ENCODE measurements around the gene ING4.

The ING4 gene

DNA sequence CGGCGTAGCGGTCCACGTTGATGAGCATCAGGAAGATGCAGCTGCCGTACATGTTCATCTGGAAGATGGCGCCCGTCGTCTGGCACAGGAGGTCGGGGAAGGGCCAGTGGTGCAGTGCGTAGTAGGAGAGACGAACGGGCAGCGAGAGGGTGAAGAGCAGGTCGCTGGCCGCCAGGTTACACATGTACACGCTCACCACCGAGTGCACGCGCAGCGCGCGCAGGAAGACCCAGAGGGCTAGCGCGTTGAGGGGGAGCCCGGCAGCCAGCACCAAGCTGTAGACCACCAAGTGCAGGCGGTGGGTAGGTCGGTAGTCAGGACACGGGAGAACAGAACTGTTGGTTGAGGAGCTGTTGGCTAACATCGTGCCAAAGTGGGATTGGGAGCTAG lies 42.0 kb downstream of the ING4 start:
- H3K23ac ChIP-seq (ENCODE audit: low read length in 2 of 2) = peak overlapping the region in 1 of 2 experiments; percentile 23
- no peak overlapping the region for H3K27ac ChIP-seq (ENCODE audit: low read length, poor library complexity, severe bottlenecking)
- peaks cover 9% of the 10 kb centered on the region for H3K4me1 ChIP-seq (ENCODE audit: control insufficient read depth, insufficient read depth, low read depth, low read length)
- H3K4me3 ChIP-seq (ENCODE audit: insufficient read depth in 1 of 2, low read depth in 1 of 2, low read length in 2 of 2) = peak overlapping the region; percentile 12 to 47
- H3K9me3 ChIP-seq (ENCODE audit: control insufficient read depth, low read length) = no peaks in the 10 kb centered on the region
- DNase-seq = no peak
- H3K9ac ChIP-seq (ENCODE audit: low read length) = no peak overlapping the region
- H3K4me2 ChIP-seq (ENCODE audit: low read length, poor library complexity, severe bottlenecking) = no peak overlapping the region
- H3K14ac ChIP-seq (ENCODE audit: low read length in 2 of 2) = peak overlapping the region in 1 of 2 experiments; percentile 64
- H3K18ac ChIP-seq (ENCODE audit: low read depth in 1 of 2, low read length in 2 of 2) = peak overlapping the region in 1 of 2 experiments; percentile 38
- peak overlapping the region in 1 of 2 experiments; percentile 38 for H2BK12ac ChIP-seq (ENCODE audit: low read length in 2 of 2)
- H3K36me3 ChIP-seq (ENCODE audit: control insufficient read depth in 1 of 2, insufficient read depth in 2 of 2, low read depth in 1 of 2, low read length in 2 of 2) = peaks cover 0 to 7% of the 10 kb centered on the region in 2 experiments
- WGBS = over 99% methylated on average over 29 of the region's 29 CpGs
- no peak overlapping the region for H2BK15ac ChIP-seq (ENCODE audit: low read depth, poor library complexity, severe bottlenecking)
- peak overlapping the region; percentile 43 for H4K91ac ChIP-seq (ENCODE audit: low read length)
- H3K4ac ChIP-seq (ENCODE audit: low read depth in 1 of 2, low read length in 2 of 2) = peak overlapping the region in 1 of 2 experiments; percentile 44
- no peaks in the 10 kb centered on the region for H3K79me1 ChIP-seq (replicated peaks; ENCODE audit: low read length, poor library complexity, severe bottlenecking)
- peak overlapping the region; percentile 81 for H2AFZ ChIP-seq (ENCODE audit: low read depth, low read length)
- H4K8ac ChIP-seq (ENCODE audit: low read length) = peak overlapping the region; percentile 76
- no peak overlapping the region for H2BK5ac ChIP-seq (ENCODE audit: low read depth, low read length, poor library complexity, severe bottlenecking)
- peaks cover 4 to 10% of the 10 kb centered on the region in 2 experiments for H3K27me3 ChIP-seq (ENCODE audit: control insufficient read depth in 1 of 2, insufficient read depth in 1 of 2, low read length in 2 of 2)
- no peak overlapping the region for H2BK120ac ChIP-seq (ENCODE audit: low read depth, low read length)
- H2AK5ac ChIP-seq (ENCODE audit: low read length, severe bottlenecking) = no peak overlapping the region

DNA sequence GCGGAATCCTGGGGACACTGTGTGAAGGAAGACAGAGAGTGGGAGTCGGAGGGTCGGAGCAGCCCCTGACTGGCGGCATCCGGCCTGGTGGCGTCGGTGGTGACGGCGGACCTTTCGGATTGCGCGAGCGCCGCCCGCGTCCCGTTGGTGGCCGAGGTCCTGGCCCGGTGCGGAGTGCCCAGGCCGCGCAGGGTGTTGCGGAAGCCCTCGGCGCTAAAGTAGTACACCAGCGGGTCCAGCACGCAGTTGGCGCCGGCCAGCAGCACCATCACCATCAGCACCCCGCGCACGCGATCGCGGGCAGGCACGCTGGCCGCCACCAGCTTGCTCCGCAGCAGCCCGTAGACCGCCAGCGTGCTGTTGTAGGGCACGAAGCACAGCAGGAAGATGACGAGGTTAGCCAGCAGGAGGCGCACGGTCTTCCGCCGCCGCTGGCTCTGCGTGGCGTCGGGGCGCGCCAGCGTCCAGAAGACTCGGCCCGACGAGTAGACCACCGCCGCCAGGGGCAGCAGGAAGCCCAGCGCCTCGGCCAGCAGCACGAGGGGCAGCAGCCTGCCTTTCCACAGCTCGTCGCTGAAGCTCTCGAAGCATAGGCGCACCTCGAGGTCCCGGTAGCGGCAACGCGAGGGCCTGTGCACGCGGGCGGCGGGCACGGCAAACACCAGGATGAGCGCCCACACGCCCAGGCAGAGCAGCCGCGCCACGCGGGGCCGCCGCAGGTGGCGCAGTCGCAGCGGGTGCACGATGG lies 42.6 kb downstream of the ING4 start:
- no peak overlapping the region for H2AK5ac ChIP-seq (ENCODE audit: low read length, severe bottlenecking)
- H4K8ac ChIP-seq (ENCODE audit: low read length) = peak overlapping the region; percentile 76
- peaks cover 0 to 7% of the 10 kb centered on the region in 2 experiments for H3K36me3 ChIP-seq (ENCODE audit: control insufficient read depth in 1 of 2, insufficient read depth in 2 of 2, low read depth in 1 of 2, low read length in 2 of 2)
- peak overlapping the region in 1 of 2 experiments; percentile 23 for H3K23ac ChIP-seq (ENCODE audit: low read length in 2 of 2)
- H3K27ac ChIP-seq (ENCODE audit: low read length, poor library complexity, severe bottlenecking) = no peak overlapping the region
- peak overlapping the region; percentile 12 to 47 for H3K4me3 ChIP-seq (ENCODE audit: insufficient read depth in 1 of 2, low read depth in 1 of 2, low read length in 2 of 2)
- peak overlapping the region; percentile 81 for H2AFZ ChIP-seq (ENCODE audit: low read depth, low read length)
- peaks cover 9% of the 10 kb centered on the region for H3K4me1 ChIP-seq (ENCODE audit: control insufficient read depth, insufficient read depth, low read depth, low read length)
- H3K4ac ChIP-seq (ENCODE audit: low read depth in 1 of 2, low read length in 2 of 2) = peak overlapping the region in 1 of 2 experiments; percentile 44
- peak overlapping the region in 1 of 2 experiments; percentile 38 for H2BK12ac ChIP-seq (ENCODE audit: low read length in 2 of 2)
- H3K4me2 ChIP-seq (ENCODE audit: low read length, poor library complexity, severe bottlenecking) = no peak overlapping the region
- WGBS = 45% methylated on average over 88 of the region's 88 CpGs
- peak overlapping the region; percentile 43 for H4K91ac ChIP-seq (ENCODE audit: low read length)
- H2BK120ac ChIP-seq (ENCODE audit: low read depth, low read length) = no peak overlapping the region
- peak overlapping the region in 1 of 2 experiments; percentile 75 for H3K14ac ChIP-seq (ENCODE audit: low read length in 2 of 2)
- no peak overlapping the region for H2BK5ac ChIP-seq (ENCODE audit: low read depth, low read length, poor library complexity, severe bottlenecking)
- no peak overlapping the region for H3K9ac ChIP-seq (ENCODE audit: low read length)
- peaks cover 4 to 10% of the 10 kb centered on the region in 2 experiments for H3K27me3 ChIP-seq (ENCODE audit: control insufficient read depth in 1 of 2, insufficient read depth in 1 of 2, low read length in 2 of 2)
- H3K18ac ChIP-seq (ENCODE audit: low read depth in 1 of 2, low read length in 2 of 2) = peak overlapping the region in 1 of 2 experiments; percentile 65
- no peaks in the 10 kb centered on the region for H3K79me1 ChIP-seq (replicated peaks; ENCODE audit: low read length, poor library complexity, severe bottlenecking)
- no peaks in the 10 kb centered on the region for H3K9me3 ChIP-seq (ENCODE audit: control insufficient read depth, low read length)
- DNase-seq = peak; percentile 40
- H2BK15ac ChIP-seq (ENCODE audit: low read depth, poor library complexity, severe bottlenecking) = no peak overlapping the region

DNA sequence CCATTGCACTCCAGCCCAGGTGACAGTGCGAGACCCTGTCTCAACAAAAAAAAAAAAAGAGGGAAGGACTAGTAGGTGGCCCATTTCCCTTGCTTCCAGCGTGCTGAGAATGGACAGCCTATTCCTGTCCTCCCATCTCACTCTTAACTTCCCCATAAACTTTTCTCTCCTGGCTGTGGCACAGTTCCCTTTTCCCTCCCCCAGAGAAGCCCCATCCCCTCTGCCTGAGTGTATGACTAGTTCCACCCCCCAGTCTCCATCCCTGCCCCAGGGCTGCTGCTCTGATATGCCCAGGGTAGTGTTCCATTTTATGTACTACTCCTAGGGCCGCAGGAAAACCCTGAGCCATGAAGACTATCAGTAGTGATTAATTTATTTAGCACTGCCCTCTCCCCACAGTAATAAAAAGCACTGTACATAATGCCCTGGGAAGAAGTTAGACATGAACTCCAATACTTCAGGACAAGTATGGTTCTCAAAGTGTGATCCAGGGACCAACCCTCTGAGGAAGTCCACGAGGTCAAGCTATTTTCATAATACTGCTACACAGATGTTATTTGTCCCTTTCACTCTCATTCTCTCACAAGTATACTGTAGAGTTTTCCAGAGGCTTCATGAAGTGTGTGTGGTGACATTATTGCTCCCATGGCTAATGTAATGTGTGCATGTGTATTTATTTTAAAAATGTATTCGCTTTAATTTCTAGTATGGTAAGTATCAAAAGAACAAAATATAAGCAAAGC lies 44.3 kb downstream of the ING4 start:
- H3K18ac ChIP-seq (ENCODE audit: low read depth in 1 of 2, low read length in 2 of 2) = no peak overlapping the region
- no peak overlapping the region for H3K9ac ChIP-seq (ENCODE audit: low read length)
- no peak overlapping the region for H2BK120ac ChIP-seq (ENCODE audit: low read depth, low read length)
- H4K8ac ChIP-seq (ENCODE audit: low read length) = no peak overlapping the region
- peaks cover 16% of the 10 kb centered on the region for H3K4me1 ChIP-seq (ENCODE audit: control insufficient read depth, insufficient read depth, low read depth, low read length)
- no peak for DNase-seq
- H2BK15ac ChIP-seq (ENCODE audit: low read depth, poor library complexity, severe bottlenecking) = no peak overlapping the region
- no peak overlapping the region for H2BK5ac ChIP-seq (ENCODE audit: low read depth, low read length, poor library complexity, severe bottlenecking)
- H3K4ac ChIP-seq (ENCODE audit: low read depth in 1 of 2, low read length in 2 of 2) = no peak overlapping the region
- no peak overlapping the region for H3K14ac ChIP-seq (ENCODE audit: low read length in 2 of 2)
- H3K36me3 ChIP-seq (ENCODE audit: control insufficient read depth in 1 of 2, insufficient read depth in 2 of 2, low read depth in 1 of 2, low read length in 2 of 2) = peaks cover 0 to 7% of the 10 kb centered on the region in 2 experiments
- H2AK5ac ChIP-seq (ENCODE audit: low read length, severe bottlenecking) = no peak overlapping the region
- H3K23ac ChIP-seq (ENCODE audit: low read length in 2 of 2) = no peak overlapping the region
- no peaks in the 10 kb centered on the region for H3K9me3 ChIP-seq (ENCODE audit: control insufficient read depth, low read length)
- no peak overlapping the region for H2BK12ac ChIP-seq (ENCODE audit: low read length in 2 of 2)
- H2AFZ ChIP-seq (ENCODE audit: low read depth, low read length) = no peak overlapping the region
- 63% methylated on average over 2 of the region's 5 CpGs for WGBS
- no peak overlapping the region for H3K4me2 ChIP-seq (ENCODE audit: low read length, poor library complexity, severe bottlenecking)
- H3K27me3 ChIP-seq (ENCODE audit: control insufficient read depth in 1 of 2, insufficient read depth in 1 of 2, low read length in 2 of 2) = peaks cover 4 to 10% of the 10 kb centered on the region in 2 experiments
- no peak overlapping the region for H3K27ac ChIP-seq (ENCODE audit: low read length, poor library complexity, severe bottlenecking)
- H3K4me3 ChIP-seq (ENCODE audit: insufficient read depth in 1 of 2, low read depth in 1 of 2, low read length in 2 of 2) = no peak overlapping the region
- H3K79me1 ChIP-seq (replicated peaks; ENCODE audit: low read length, poor library complexity, severe bottlenecking) = no peaks in the 10 kb centered on the region
- no peak overlapping the region for H4K91ac ChIP-seq (ENCODE audit: low read length)

DNA sequence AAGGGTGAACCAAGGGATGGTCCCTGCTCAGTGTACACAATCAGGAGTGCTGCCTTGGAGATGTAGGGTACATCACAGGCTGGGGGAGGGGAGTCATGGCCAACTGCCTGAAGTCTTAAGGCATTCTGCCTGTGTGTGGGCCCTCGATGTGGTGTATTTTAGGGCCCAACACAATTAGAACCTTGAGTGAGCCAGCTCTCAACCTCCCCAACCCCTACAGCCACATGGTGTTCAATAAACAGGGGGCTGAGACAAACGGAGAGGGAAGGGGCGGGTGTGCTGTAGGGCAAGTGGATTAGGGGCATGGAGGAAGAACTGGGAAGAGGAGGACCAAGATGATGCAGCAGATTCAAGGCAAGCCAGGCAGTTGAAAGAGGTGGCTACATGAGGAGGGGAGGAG lies 47.1 kb downstream of the ING4 start:
- Histone ChIP-seq H4K8ac (ENCODE audit: low read length) (peak overlapping the region; percentile 12), H2BK120ac (ENCODE audit: low read depth, low read length) (peak overlapping the region; percentile 52), H3K4me3 (ENCODE audit: insufficient read depth in 1 of 2, low read depth in 1 of 2, low read length in 2 of 2) (no peak overlapping the region), H2BK15ac (ENCODE audit: low read depth, poor library complexity, severe bottlenecking) (peak overlapping the region; percentile 60), H3K27ac (ENCODE audit: low read length, poor library complexity, severe bottlenecking) (no peak overlapping the region), H3K9ac (ENCODE audit: low read length) (no peak overlapping the region), H3K9me3 (ENCODE audit: control insufficient read depth, low read length) (no peaks in the 10 kb centered on the region), H3K27me3 (ENCODE audit: control insufficient read depth in 1 of 2, insufficient read depth in 1 of 2, low read length in 2 of 2) (peaks cover 0 to 5% of the 10 kb centered on the region in 2 experiments), H2BK12ac (ENCODE audit: low read length in 2 of 2) (peak overlapping the region; percentile 8 to 76), H3K23ac (ENCODE audit: low read length in 2 of 2) (no peak overlapping the region), H2AFZ (ENCODE audit: low read depth, low read length) (no peak overlapping the region), H3K4me1 (ENCODE audit: control insufficient read depth, insufficient read depth, low read depth, low read length) (peaks cover 29% of the 10 kb centered on the region), H3K4me2 (ENCODE audit: low read length, poor library complexity, severe bottlenecking) (no peak overlapping the region), H3K79me1 (replicated peaks; ENCODE audit: low read length, poor library complexity, severe bottlenecking) (no peaks in the 10 kb centered on the region), H3K36me3 (ENCODE audit: control insufficient read depth in 1 of 2, insufficient read depth in 2 of 2, low read depth in 1 of 2, low read length in 2 of 2) (peaks cover 0 to 7% of the 10 kb centered on the region in 2 experiments), H2BK5ac (ENCODE audit: low read depth, low read length, poor library complexity, severe bottlenecking) (no peak overlapping the region), H3K14ac (ENCODE audit: low read length in 2 of 2) (no peak overlapping the region), H2AK5ac (ENCODE audit: low read length, severe bottlenecking) (no peak overlapping the region), H4K91ac (ENCODE audit: low read length) (peak overlapping the region; percentile 91), H3K18ac (ENCODE audit: low read depth in 1 of 2, low read length in 2 of 2) (no peak overlapping the region), H3K4ac (ENCODE audit: low read depth in 1 of 2, low read length in 2 of 2) (no peak overlapping the region)
- DNase-seq = no peak
- WGBS = 78% methylated on average over 2 of the region's 3 CpGs

Data from mesenchymal stem cell (in vitro differentiated cells and primary cell).